H9 (cell line): Measurements from ENCODE around the gene PUDP. TPM values are rescaled to one million over a fixed set of nuclear protein-coding genes. Genes with fewer than 3 reads are reported as not detected.

ENCODE experiments used
- DNase-seq: peaks from one replicate; pipeline ENCODE4 v3.0.0-alpha.2; 2017
- H2AFZ ChIP-seq: one replicate; pipeline ENCODE4 v1.6.1; 2013; ENCODE audit warnings: mild to moderate bottlenecking, low read length, control low read depth, moderate library complexity
- H2AK5ac ChIP-seq: 2 replicates; pipeline ENCODE4 v1.6.1; 2013; ENCODE audit warnings: low read length, control low read depth, mixed read lengths; ENCODE audit not compliant: insufficient read length
- H2BK120ac ChIP-seq: one replicate; pipeline ENCODE4 v1.6.1; 2013; ENCODE audit warnings: low read depth, mild to moderate bottlenecking, low read length, control low read depth, inconsistent platforms; ENCODE audit not compliant: poor library complexity, severe bottlenecking
- H2BK12ac ChIP-seq: 2 replicates; pipeline ENCODE4 v1.6.1; 2013; ENCODE audit warnings: low read length, control low read depth, mixed read lengths, low read depth; ENCODE audit not compliant: insufficient read length
- H2BK15ac ChIP-seq: 2 replicates; pipeline ENCODE4 v1.6.1; 2013; ENCODE audit warnings: low read depth, low read length, control low read depth
- H2BK20ac ChIP-seq: one replicate; pipeline ENCODE4 v1.6.1; 2013; ENCODE audit warnings: low read depth, mild to moderate bottlenecking, low read length, control low read depth, inconsistent platforms; ENCODE audit not compliant: poor library complexity, severe bottlenecking
- H2BK5ac ChIP-seq: 2 replicates; pipeline ENCODE4 v1.6.1; 2013; ENCODE audit warnings: low read length, control low read depth, mixed read lengths; ENCODE audit not compliant: insufficient read length
- H3K14ac ChIP-seq: 2 replicates; pipeline ENCODE4 v1.6.1; 2013; ENCODE audit warnings: low read length, control low read depth; ENCODE audit not compliant: insufficient read depth
- H3K18ac ChIP-seq: 2 replicates; pipeline ENCODE4 v1.6.1; 2013; ENCODE audit warnings: low read depth, mild to moderate bottlenecking, mixed read lengths, low read length, control low read depth; ENCODE audit not compliant: insufficient read length
- H3K23ac ChIP-seq: 2 replicates; pipeline ENCODE4 v1.6.1; 2013; ENCODE audit warnings: low read length, control low read depth, mixed read lengths, low read depth; ENCODE audit not compliant: insufficient read length
- H3K23me2 ChIP-seq: 2 replicates; pipeline ENCODE4 v1.6.1; 2013; ENCODE audit warnings: low read depth, mild to moderate bottlenecking, mixed read lengths, low read length, control low read depth; ENCODE audit not compliant: insufficient read length, poor library complexity, severe bottlenecking
- H3K27ac ChIP-seq: 2 replicates; pipeline ENCODE4 v1.5.1; 2013; ENCODE audit warnings: low read length, control low read depth, mixed read lengths, low read depth; ENCODE audit not compliant: insufficient read length
- H3K27me3 ChIP-seq: 2 replicates; pipeline ENCODE4 v1.6.1; 2013; ENCODE audit warnings: low read length, control low read depth, inconsistent platforms; ENCODE audit not compliant: insufficient read depth
- H3K4ac ChIP-seq: 2 replicates; pipeline ENCODE4 v1.6.1; 2013; ENCODE audit warnings: low read depth, mild to moderate bottlenecking, control low read depth, inconsistent platforms, low read length, moderate library complexity
- H3K4me1 ChIP-seq: 2 replicates; pipeline ENCODE4 v1.6.1; 2013; ENCODE audit warnings: low read length, control low read depth, inconsistent platforms; ENCODE audit not compliant: insufficient read depth
- H3K4me2 ChIP-seq: 2 replicates; pipeline ENCODE4 v1.6.1; 2013; ENCODE audit warnings: low read length, control low read depth, mixed read lengths; ENCODE audit not compliant: insufficient read length, insufficient read depth
- H3K56ac ChIP-seq: 2 replicates; pipeline ENCODE4 v1.6.1; 2013; ENCODE audit warnings: low read depth, mild to moderate bottlenecking, mixed read lengths, low read length, control low read depth; ENCODE audit not compliant: insufficient read length
- H3K79me1 ChIP-seq: 2 replicates; pipeline ENCODE4 v1.6.1; 2013; ENCODE audit warnings: low read depth, mild to moderate bottlenecking, moderate library complexity, low read length, control low read depth, inconsistent platforms; ENCODE audit not compliant: insufficient read depth, poor library complexity, severe bottlenecking
- H3K79me2 ChIP-seq: 2 replicates; pipeline ENCODE4 v1.6.1; 2013; ENCODE audit warnings: low read length, control low read depth, inconsistent platforms; ENCODE audit not compliant: insufficient read depth
- H3K9ac ChIP-seq: 2 replicates; pipeline ENCODE4 v1.6.1; 2013; ENCODE audit warnings: low read length, control low read depth, mixed read lengths; ENCODE audit not compliant: insufficient read length; ENCODE audit errors: extremely low read depth
- H3K9me3 ChIP-seq: one replicate; pipeline ENCODE4 v1.6.1; 2013; ENCODE audit warnings: low read depth, low read length, inconsistent platforms; ENCODE audit not compliant: control insufficient read depth
- H3T11ph ChIP-seq: one replicate; pipeline ENCODE4 v1.6.1; 2013; ENCODE audit warnings: mild to moderate bottlenecking, low read length, control low read depth, inconsistent platforms
- H4K20me1 ChIP-seq: one replicate; pipeline ENCODE4 v1.6.1; 2013; ENCODE audit not compliant: control insufficient read depth, insufficient read length, insufficient read depth
- H4K5ac ChIP-seq: 2 replicates; pipeline ENCODE4 v1.6.1; 2013; ENCODE audit warnings: low read depth, mild to moderate bottlenecking, mixed read lengths, low read length, control low read depth; ENCODE audit not compliant: insufficient read length
- H4K8ac ChIP-seq: replicated peaks from 2 replicates; pipeline ENCODE4 v1.6.1; 2013; ENCODE audit warnings: low read length, control low read depth, mixed read lengths, low read depth; ENCODE audit not compliant: insufficient read length
- H4K91ac ChIP-seq: 2 replicates; pipeline ENCODE4 v1.6.1; 2013; ENCODE audit warnings: low read depth, mild to moderate bottlenecking, moderate library complexity, mixed read lengths, low read length, control low read depth; ENCODE audit not compliant: insufficient read length
- H3K27ac Mint-ChIP-seq, 3 experiments: 2 replicates in 2 of 3; 3 replicates in 1 of 3; pipeline ENCODE4 v1.8.0; 2020 to 2021; ENCODE audit warnings: mixed read lengths in 3 of 3, mild to moderate bottlenecking in 1 of 3, moderate library complexity in 1 of 3
- H3K27me3 Mint-ChIP-seq: 2 replicates; pipeline ENCODE4 v1.8.0; 2021; ENCODE audit warnings: low read depth, mild to moderate bottlenecking, moderate library complexity, mixed read lengths
- H3K36me3 Mint-ChIP-seq, 3 experiments: 2 replicates in 2 of 3; 3 replicates in 1 of 3; pipeline ENCODE4 v1.8.0; 2020 to 2021; ENCODE audit warnings: low read depth in 3 of 3, mixed read lengths in 3 of 3; ENCODE audit not compliant: insufficient read depth in 1 of 3
- H3K4me1 Mint-ChIP-seq, 2 experiments: 2 replicates each; pipeline ENCODE4 v1.8.0; 2020; ENCODE audit warnings: mixed read lengths in 2 of 2
- H3K4me3 Mint-ChIP-seq, 2 experiments: 2 replicates in 1 of 2; 3 replicates in 1 of 2; pipeline ENCODE4 v1.8.0; 2020 to 2021; ENCODE audit warnings: mild to moderate bottlenecking in 2 of 2, mixed read lengths in 2 of 2, moderate library complexity in 1 of 2
- H3K9me3 Mint-ChIP-seq, 2 experiments: 2 replicates in 1 of 2; 3 replicates in 1 of 2; pipeline ENCODE4 v1.8.0; 2020; ENCODE audit warnings: mild to moderate bottlenecking in 2 of 2, mixed read lengths in 2 of 2, moderate library complexity in 1 of 2
- WGBS: extraction: QIAGEN DNeasy Blood & Tissue Kit; methylation state at CpG from one replicate; pipeline ENCODE4 v1.1.7; 2013; ENCODE audit warnings: missing lambda C conversion rate, low lambda C conversion rate, mixed read lengths; ENCODE audit not compliant: insufficient read length; ENCODE audit errors: extremely low coverage; 5-methylcytosine and 5-hydroxymethylcytosine counted together
- total RNA-seq: library from RNA; stranded (reverse); gene quantifications from 2 replicates; pipeline ENCODE4 v1.2.1, GENCODE V29; 2021
- TF ChIP-seq, protein P1 (sequence below): fragments of 200-600 bp; sonication (generic); conservative IDR thresholded peaks from 3 replicates; pipeline ENCODE4 v1.8.0; 2021; ENCODE audit warnings: antibody characterized with exemption, mild to moderate bottlenecking

The PUDP gene
- total RNA-seq, 1 experiment from 2014 or later, result 46.3 TPM

DNA sequence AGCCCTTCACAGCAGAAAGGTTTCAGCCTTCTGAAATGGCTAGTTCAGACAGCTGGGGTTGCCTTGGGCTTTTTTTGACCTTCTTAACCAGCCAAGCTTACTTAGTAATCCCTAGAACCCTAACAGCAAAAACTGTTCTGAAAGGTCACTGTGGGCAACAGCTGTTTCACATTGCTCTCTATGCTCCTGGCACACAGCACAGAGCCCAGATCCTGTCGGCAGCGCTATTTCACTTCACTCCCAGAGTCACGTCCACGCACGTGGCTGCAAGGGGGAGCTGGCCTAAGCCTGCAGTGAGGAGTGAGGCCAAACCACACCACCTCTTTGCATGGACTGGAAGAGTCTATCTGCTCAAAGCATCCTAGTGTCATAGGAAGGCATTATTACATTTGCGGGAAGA is 32.4 kb downstream of the PUDP start:
- Histone ChIP-seq H2BK120ac (no peak overlapping the region), H3K14ac (no peak overlapping the region; the same call in 1 of the 2 replicates), H3K79me2 (peaks cover 3% of the 10 kb centered on the region; the same call in 1 of the 2 replicates), H4K91ac (no peak overlapping the region), H3K27ac (no peak overlapping the region), H4K5ac (no peak overlapping the region), H2BK5ac (no peak overlapping the region), H3T11ph (no peak overlapping the region), H3K23ac (no peak overlapping the region), H4K8ac (no peak overlapping the region), H3K18ac (no peak overlapping the region), H4K20me1 (no peaks in the 10 kb centered on the region), H3K4me1 (peaks cover 5% of the 10 kb centered on the region; the same call in 1 of the 2 replicates), H3K23me2 (no peaks in the 10 kb centered on the region), H2BK15ac (no peak overlapping the region), H3K79me1 (no peaks in the 10 kb centered on the region), H2BK12ac (no peak overlapping the region), H2AFZ (no peak overlapping the region), H3K9ac (no peak overlapping the region), H3K4ac (no peak overlapping the region), H2BK20ac (no peak overlapping the region), H3K27me3 (no peaks in the 10 kb centered on the region), H3K4me2 (no peak overlapping the region), H3K56ac (no peak overlapping the region), H2AK5ac (no peak overlapping the region), H3K9me3 (no peaks in the 10 kb centered on the region)
- Mint-ChIP-seq H3K27ac (peak overlapping the region in 1 of 3 experiments; percentile 80; a peak in 1 of 7 replicates), H3K27me3 (no peaks in the 10 kb centered on the region), H3K9me3 (peaks cover 0 to 8% of the 10 kb centered on the region in 2 experiments; a peak in 2 of 5 replicates), H3K4me1 (peaks cover 38 to 43% of the 10 kb centered on the region in 2 experiments), H3K36me3 (peaks cover 14 to 20% (median 15%) of the 10 kb centered on the region in 3 experiments), H3K4me3 (no peak overlapping the region)
- WGBS, result no CpG with 5 or more reads among the region's 6 CpGs
- TF ChIP-seq, protein P1, sequence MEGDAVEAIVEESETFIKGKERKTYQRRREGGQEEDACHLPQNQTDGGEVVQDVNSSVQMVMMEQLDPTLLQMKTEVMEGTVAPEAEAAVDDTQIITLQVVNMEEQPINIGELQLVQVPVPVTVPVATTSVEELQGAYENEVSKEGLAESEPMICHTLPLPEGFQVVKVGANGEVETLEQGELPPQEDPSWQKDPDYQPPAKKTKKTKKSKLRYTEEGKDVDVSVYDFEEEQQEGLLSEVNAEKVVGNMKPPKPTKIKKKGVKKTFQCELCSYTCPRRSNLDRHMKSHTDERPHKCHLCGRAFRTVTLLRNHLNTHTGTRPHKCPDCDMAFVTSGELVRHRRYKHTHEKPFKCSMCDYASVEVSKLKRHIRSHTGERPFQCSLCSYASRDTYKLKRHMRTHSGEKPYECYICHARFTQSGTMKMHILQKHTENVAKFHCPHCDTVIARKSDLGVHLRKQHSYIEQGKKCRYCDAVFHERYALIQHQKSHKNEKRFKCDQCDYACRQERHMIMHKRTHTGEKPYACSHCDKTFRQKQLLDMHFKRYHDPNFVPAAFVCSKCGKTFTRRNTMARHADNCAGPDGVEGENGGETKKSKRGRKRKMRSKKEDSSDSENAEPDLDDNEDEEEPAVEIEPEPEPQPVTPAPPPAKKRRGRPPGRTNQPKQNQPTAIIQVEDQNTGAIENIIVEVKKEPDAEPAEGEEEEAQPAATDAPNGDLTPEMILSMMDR, result no peak
- no peak for DNase-seq
